KMS-11 (cell line): ENCODE results near the gene KRT31.

Experiments
- H2AFZ ChIP-seq: fragments of 200-600 bp; sonication (generic); 2 replicates; pipeline ENCODE4 v1.6.1; 2016; ENCODE audit warnings: antibody characterized with exemption, mixed run types, low read depth
- H3K27ac ChIP-seq: fragments of 200-600 bp; sonication (generic); 2 replicates; pipeline ENCODE4 v1.6.1; 2016; ENCODE audit warnings: mild to moderate bottlenecking, mixed run types
- H3K27me3 ChIP-seq: fragments of 200-600 bp; sonication (generic); 2 replicates; pipeline ENCODE4 v1.6.1; 2017; ENCODE audit warnings: mild to moderate bottlenecking, low read depth, mixed run types, moderate library complexity; ENCODE audit not compliant: insufficient read depth
- H3K36me3 ChIP-seq: fragments of 200-600 bp; sonication (generic); 2 replicates; pipeline ENCODE4 v1.6.1; 2017; ENCODE audit warnings: mild to moderate bottlenecking, mixed run types; ENCODE audit not compliant: insufficient read depth
- H3K4me1 ChIP-seq: fragments of 200-600 bp; sonication (generic); 2 replicates; pipeline ENCODE4 v1.6.1; 2016; ENCODE audit warnings: mild to moderate bottlenecking, low read depth, mixed run types; ENCODE audit not compliant: poor library complexity, severe bottlenecking
- H3K4me2 ChIP-seq: fragments of 200-600 bp; sonication (generic); 2 replicates; pipeline ENCODE4 v1.7.0; 2016; ENCODE audit warnings: mild to moderate bottlenecking, mixed run types
- H3K4me3 ChIP-seq: fragments of 200-600 bp; sonication (generic); IDR thresholded peaks from 2 replicates; pipeline ENCODE4 v1.6.1; 2017; ENCODE audit warnings: low read depth, low read length, mixed read lengths; ENCODE audit not compliant: insufficient read depth
- H3K79me2 ChIP-seq: fragments of 200-600 bp; sonication (generic); 2 replicates; pipeline ENCODE4 v1.6.1; 2016; ENCODE audit warnings: low read depth, mixed run types; ENCODE audit not compliant: insufficient read depth
- H3K9ac ChIP-seq: fragments of 200-600 bp; sonication (generic); 2 replicates; pipeline ENCODE4 v1.6.1; 2016; ENCODE audit warnings: mild to moderate bottlenecking, mixed run types
- H4K20me1 ChIP-seq: fragments of 200-600 bp; sonication (generic); 2 replicates; pipeline ENCODE4 v1.6.1; 2016; ENCODE audit warnings: mild to moderate bottlenecking, mixed run types; ENCODE audit not compliant: insufficient read depth
- CTCF ChIP-seq: fragments of 200-600 bp; sonication (generic); conservative IDR thresholded peaks from 2 replicates; pipeline ENCODE4 v1.6.1; 2017; ENCODE audit warnings: low read depth, mild to moderate bottlenecking, antibody characterized with exemption, low read length, moderate library complexity, mixed read lengths

The KRT31 gene

DNA sequence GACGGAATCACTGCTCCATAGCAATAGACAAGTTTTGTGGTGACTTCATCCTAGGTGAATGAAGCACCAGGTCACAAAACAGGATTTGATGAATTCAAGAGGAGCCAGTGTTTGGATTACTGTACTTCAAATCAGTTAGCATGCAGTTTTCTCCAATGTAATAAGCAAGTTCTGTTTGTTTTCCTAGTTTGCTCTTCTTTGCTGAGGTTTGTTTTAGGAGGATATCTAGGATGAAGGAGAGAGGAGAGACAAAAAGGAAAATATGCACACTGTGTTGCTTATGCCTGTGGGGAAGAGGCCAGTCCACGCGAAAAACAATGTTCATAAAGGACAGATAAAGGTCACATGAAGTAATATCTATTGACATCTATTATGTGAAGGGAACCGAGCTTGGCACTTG, 18.0 kb upstream of the KRT31 start:
- H3K4me2 ChIP-seq = no peak overlapping the region
- no peaks in the 10 kb centered on the region for H3K79me2 ChIP-seq
- no peak overlapping the region for H3K27ac ChIP-seq
- H4K20me1 ChIP-seq = no peaks in the 10 kb centered on the region
- no peaks in the 10 kb centered on the region for H3K36me3 ChIP-seq
- no peaks in the 10 kb centered on the region for H3K4me1 ChIP-seq
- H3K4me3 ChIP-seq = no peak overlapping the region
- H2AFZ ChIP-seq = no peak overlapping the region
- no peak overlapping the region for H3K9ac ChIP-seq
- no peak for TF ChIP-seq CTCF
- H3K27me3 ChIP-seq = no peaks in the 10 kb centered on the region; the same call in 1 of the 2 replicates

DNA sequence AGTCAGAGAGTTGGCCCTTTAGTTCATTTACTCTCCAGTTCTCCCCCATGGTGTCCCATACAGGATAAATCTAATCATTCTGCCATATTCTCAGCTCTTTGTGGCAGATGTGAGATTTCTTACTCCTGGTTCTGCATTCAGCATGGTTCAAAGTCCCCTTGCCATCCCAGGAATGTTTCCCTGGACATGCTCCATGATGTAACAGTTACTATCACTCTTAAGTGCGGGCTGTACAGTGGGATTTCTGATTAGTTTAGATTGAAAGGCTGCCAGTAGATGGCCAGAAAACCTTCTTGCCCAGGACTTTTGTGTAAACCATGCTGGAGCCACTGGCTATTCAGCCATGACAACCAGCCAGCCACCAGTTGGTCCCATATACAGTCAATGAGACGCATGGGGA, 16.6 kb upstream of the KRT31 start:
- Histone ChIP-seq H4K20me1 (no peaks in the 10 kb centered on the region), H3K9ac (no peak overlapping the region), H3K27me3 (no peaks in the 10 kb centered on the region), H3K4me2 (no peak overlapping the region), H3K36me3 (no peaks in the 10 kb centered on the region), H3K4me1 (no peaks in the 10 kb centered on the region), H3K79me2 (no peaks in the 10 kb centered on the region), H3K4me3 (no peak overlapping the region), H2AFZ (no peak overlapping the region), H3K27ac (no peak overlapping the region)
- no peak for TF ChIP-seq CTCF

DNA sequence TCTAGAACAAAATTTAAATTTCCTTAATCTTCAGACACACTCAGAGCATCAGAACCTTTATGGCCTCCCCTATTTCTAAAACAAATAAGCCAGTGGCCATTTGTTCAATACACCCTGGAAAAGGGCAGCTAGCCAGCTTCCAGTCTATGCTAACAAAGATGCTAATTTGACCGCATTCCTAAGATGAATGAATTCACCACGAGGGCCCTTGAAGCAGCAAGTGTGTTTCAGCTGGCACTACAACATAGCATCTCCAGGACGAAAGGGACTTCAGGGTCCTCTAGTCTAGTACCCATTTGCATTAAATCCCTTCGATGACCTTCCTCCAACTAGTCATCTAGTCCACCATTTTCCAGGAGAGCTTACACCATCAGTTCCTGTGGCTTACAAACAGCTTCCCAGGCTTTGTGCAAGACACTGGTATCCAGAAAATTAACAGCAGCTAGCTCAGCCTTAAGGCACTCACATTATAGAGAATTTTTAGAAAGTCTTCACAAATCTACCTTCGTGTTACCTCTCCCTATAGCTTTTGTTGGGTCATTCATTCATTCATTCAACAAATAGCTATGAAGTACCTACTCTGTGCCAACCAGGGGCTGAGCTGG, 16.0 kb upstream of the KRT31 start:
- TF ChIP-seq CTCF = no peak
- H4K20me1 ChIP-seq = no peaks in the 10 kb centered on the region
- H2AFZ ChIP-seq = no peak overlapping the region
- H3K4me1 ChIP-seq = no peaks in the 10 kb centered on the region
- H3K36me3 ChIP-seq = no peaks in the 10 kb centered on the region
- no peaks in the 10 kb centered on the region for H3K79me2 ChIP-seq
- H3K27ac ChIP-seq = no peak overlapping the region
- no peak overlapping the region for H3K4me2 ChIP-seq
- no peaks in the 10 kb centered on the region for H3K27me3 ChIP-seq
- H3K4me3 ChIP-seq = no peak overlapping the region
- H3K9ac ChIP-seq = no peak overlapping the region

DNA sequence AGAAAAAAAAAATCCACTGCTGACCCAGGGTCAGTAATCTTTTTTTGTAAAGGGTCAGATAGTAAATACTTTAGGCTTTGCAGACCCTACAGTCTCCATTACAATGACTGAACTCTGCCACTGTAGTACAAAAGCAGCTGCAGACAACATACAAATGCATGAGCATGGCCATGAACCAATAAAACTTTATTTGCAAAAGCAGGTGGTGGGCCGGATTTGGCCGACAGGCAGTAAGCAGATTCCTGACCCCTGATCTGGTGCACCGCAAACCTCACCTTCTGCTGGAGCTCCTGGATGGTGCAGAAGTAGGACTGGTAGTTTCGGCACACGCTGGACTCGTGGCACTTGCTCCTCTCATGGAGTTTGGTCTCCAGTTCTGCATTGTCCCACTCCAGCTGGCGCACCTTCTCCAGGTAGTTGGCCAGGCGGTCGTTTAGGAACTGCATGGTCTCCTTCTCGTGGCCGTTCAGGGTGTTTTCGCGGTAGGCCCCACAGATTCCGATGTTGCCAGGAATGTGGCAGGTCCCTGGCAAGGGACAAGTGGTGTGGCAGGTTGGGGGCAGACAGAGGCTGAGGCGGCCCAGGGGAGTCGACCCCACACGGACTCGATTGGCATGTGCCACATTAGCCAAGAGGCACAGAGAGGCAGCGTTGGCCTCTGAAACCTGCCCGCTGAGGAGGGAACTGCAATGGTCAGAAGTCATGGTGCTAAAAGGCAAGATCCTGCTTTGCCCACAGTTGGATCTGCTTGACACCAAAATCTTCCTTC, 13.8 kb upstream of the KRT31 start:
- Histone ChIP-seq H3K27me3 (no peaks in the 10 kb centered on the region), H3K4me1 (no peaks in the 10 kb centered on the region), H3K27ac (no peak overlapping the region), H2AFZ (no peak overlapping the region), H3K79me2 (no peaks in the 10 kb centered on the region), H3K4me3 (no peak overlapping the region), H4K20me1 (no peaks in the 10 kb centered on the region), H3K4me2 (no peak overlapping the region), H3K36me3 (no peaks in the 10 kb centered on the region), H3K9ac (no peak overlapping the region)
- no peak for TF ChIP-seq CTCF
